DOHH2 (cell line): ENCODE data around the gene SPAG16.

Experiments used
- H3F3A ChIP-seq: fragments of 200-600 bp; sonication (generic), shearing (Covaris generic); 2 replicates; pipeline ENCODE4 v1.6.0; 2016; ENCODE audit warnings: antibody characterized with exemption, mild to moderate bottlenecking; ENCODE audit not compliant: control insufficient read depth, insufficient read depth
- H3K27ac ChIP-seq: fragments of 200-600 bp; sonication (generic); 2 replicates; pipeline ENCODE4 v1.5.1; 2014; ENCODE audit warnings: low read depth, mild to moderate bottlenecking, low read length, moderate library complexity
- H3K27me3 ChIP-seq: fragments of 200-600 bp; sonication (generic); 2 replicates; pipeline ENCODE4 v1.6.1; 2014; ENCODE audit warnings: mild to moderate bottlenecking, low read length, mixed read lengths; ENCODE audit not compliant: control insufficient read depth
- H3K36me3 ChIP-seq: fragments of 200-600 bp; sonication (generic); 2 replicates; pipeline ENCODE4 v1.6.1; 2014; ENCODE audit warnings: mild to moderate bottlenecking, low read length, moderate library complexity, mixed read lengths; ENCODE audit not compliant: control insufficient read depth
- H3K4me1 ChIP-seq: fragments of 200-600 bp; sonication (generic); 2 replicates; pipeline ENCODE4 v1.6.1; 2014; ENCODE audit warnings: mild to moderate bottlenecking, low read length, mixed read lengths; ENCODE audit not compliant: control insufficient read depth
- H3K4me2 ChIP-seq: fragments of 200-600 bp; sonication (generic); 2 replicates; pipeline ENCODE4 v1.6.0; 2014; ENCODE audit warnings: mild to moderate bottlenecking, low read length, moderate library complexity
- H3K4me3 ChIP-seq: fragments of 200-600 bp; sonication (generic); 2 replicates; pipeline ENCODE4 v1.5.1; 2014; ENCODE audit warnings: mild to moderate bottlenecking, low read length, mixed read lengths
- H3K79me2 ChIP-seq: fragments of 200-600 bp; sonication (generic); 2 replicates; pipeline ENCODE4 v1.6.1; 2014; ENCODE audit warnings: mild to moderate bottlenecking, low read length, mixed read lengths; ENCODE audit not compliant: control insufficient read depth
- H3K9me2 ChIP-seq: fragments of 200-600 bp; sonication (generic); replicated peaks from 2 replicates; pipeline ENCODE4 v1.6.1; 2014; ENCODE audit warnings: mild to moderate bottlenecking, low read length, mixed read lengths; ENCODE audit not compliant: control insufficient read depth
- H3K9me3 ChIP-seq: fragments of 200-600 bp; sonication (generic); 2 replicates; pipeline ENCODE4 v1.6.1; 2014; ENCODE audit warnings: antibody characterized with exemption, low read length, mixed read lengths; ENCODE audit not compliant: control insufficient read depth, insufficient read depth
- H4K20me1 ChIP-seq: fragments of 200-600 bp; sonication (generic); 2 replicates; pipeline ENCODE4 v1.6.0; 2014; ENCODE audit warnings: low read depth, mild to moderate bottlenecking, antibody characterized with exemption, low read length, moderate library complexity; ENCODE audit not compliant: control insufficient read depth, insufficient read depth
- CTCF ChIP-seq: fragments of 200-600 bp; sonication (generic); IDR thresholded peaks from one replicate; pipeline ENCODE4 v1.5.1; 2014; ENCODE audit warnings: antibody characterized with exemption, mild to moderate bottlenecking, low read depth, low read length; ENCODE audit not compliant: poor library complexity, severe bottlenecking
- EZH2phosphoT487 ChIP-seq: fragments of 200-600 bp; sonication (generic); IDR thresholded peaks from 2 replicates; pipeline ENCODE4 v1.6.1; 2017; ENCODE audit warnings: borderline replicate concordance, mild to moderate bottlenecking, antibody characterized with exemption, low read length, moderate library complexity, mixed read lengths

Gene SPAG16

GRCh38 chr2:214220251-214220650 is 936.0 kb downstream of the SPAG16 start:
- Histone ChIP-seq H3K9me3 (no peaks in the 10 kb centered on the region), H3F3A (no peaks in the 10 kb centered on the region), H4K20me1 (no peaks in the 10 kb centered on the region), H3K79me2 (no peaks in the 10 kb centered on the region), H3K4me2 (no peak overlapping the region), H3K27me3 (no peaks in the 10 kb centered on the region), H3K36me3 (no peaks in the 10 kb centered on the region), H3K4me1 (no peaks in the 10 kb centered on the region), H3K9me2 (no peaks in the 10 kb centered on the region), H3K27ac (no peak overlapping the region), H3K4me3 (no peak overlapping the region)
- TF ChIP-seq CTCF (no peak), EZH2phosphoT487 (no peak)

GRCh38 chr2:214226061-214226460 is 941.8 kb downstream of the SPAG16 start:
- Histone ChIP-seq H3K9me3 (no peaks in the 10 kb centered on the region), H3K27ac (no peak overlapping the region), H4K20me1 (no peaks in the 10 kb centered on the region), H3K9me2 (no peaks in the 10 kb centered on the region), H3K4me1 (no peaks in the 10 kb centered on the region), H3K4me2 (no peak overlapping the region), H3K27me3 (no peaks in the 10 kb centered on the region), H3F3A (no peaks in the 10 kb centered on the region), H3K4me3 (no peak overlapping the region), H3K36me3 (no peaks in the 10 kb centered on the region), H3K79me2 (no peaks in the 10 kb centered on the region)
- TF ChIP-seq CTCF = no peak
- TF ChIP-seq EZH2phosphoT487 = no peak

DNA sequence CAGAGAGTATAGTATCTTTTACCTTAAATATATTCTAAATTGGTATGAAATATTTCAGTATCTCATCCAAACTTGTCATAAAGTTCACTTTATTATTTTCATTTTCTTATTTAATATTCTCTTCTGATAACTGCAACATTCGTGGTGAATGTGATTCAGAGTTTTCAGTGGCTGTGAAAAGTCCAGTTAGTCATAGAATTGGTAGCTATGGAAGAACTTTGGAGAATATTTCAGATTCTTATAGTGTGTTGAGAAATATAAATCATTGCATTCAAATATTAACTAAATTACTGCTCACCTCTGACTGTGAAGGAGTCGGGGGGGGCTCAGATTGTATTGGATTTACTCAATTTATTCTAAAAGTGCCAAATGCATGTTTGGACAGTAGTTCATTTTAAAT is 948.0 kb downstream of the SPAG16 start:
- Histone ChIP-seq H3K27ac (no peak overlapping the region), H3K4me3 (no peak overlapping the region), H3K4me2 (no peak overlapping the region), H3K9me3 (no peaks in the 10 kb centered on the region), H3K9me2 (no peaks in the 10 kb centered on the region), H3K79me2 (no peaks in the 10 kb centered on the region), H3K4me1 (no peaks in the 10 kb centered on the region), H3K27me3 (no peaks in the 10 kb centered on the region), H4K20me1 (no peaks in the 10 kb centered on the region), H3K36me3 (no peaks in the 10 kb centered on the region), H3F3A (no peaks in the 10 kb centered on the region)
- no peak for TF ChIP-seq CTCF
- no peak for TF ChIP-seq EZH2phosphoT487

DNA sequence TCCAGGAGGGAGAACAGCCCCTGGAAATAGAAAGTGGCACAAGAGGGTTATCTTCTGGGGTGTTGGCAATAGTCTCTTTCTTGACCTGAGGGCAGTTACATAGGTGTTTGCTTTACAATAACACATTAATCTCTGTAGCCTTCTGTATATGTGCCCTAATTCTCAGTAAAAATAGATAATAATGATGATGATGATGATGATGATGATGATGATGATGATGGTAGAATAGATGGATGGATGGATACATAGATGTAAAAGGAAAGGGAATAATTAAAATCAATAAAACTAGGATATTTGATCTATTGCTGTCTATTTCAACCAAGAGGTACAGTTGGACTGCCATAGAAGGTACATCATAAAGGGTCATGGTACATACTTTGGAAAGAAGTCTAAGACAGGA is 948.9 kb downstream of the SPAG16 start:
- Histone ChIP-seq H3K4me2 (no peak overlapping the region), H3F3A (no peaks in the 10 kb centered on the region), H3K9me3 (no peaks in the 10 kb centered on the region), H3K27ac (no peak overlapping the region), H3K4me3 (no peak overlapping the region), H3K27me3 (no peaks in the 10 kb centered on the region), H3K36me3 (no peaks in the 10 kb centered on the region), H3K4me1 (no peaks in the 10 kb centered on the region), H3K79me2 (no peaks in the 10 kb centered on the region), H3K9me2 (no peaks in the 10 kb centered on the region), H4K20me1 (no peaks in the 10 kb centered on the region)
- TF ChIP-seq EZH2phosphoT487 (no peak), CTCF (no peak)
